MM.1S (cell line): ENCODE measurements around the gene SNX5.

Source experiments
- DNase-seq: peaks from one replicate; pipeline ENCODE4 v3.0.0-alpha.2; 2015
- H2AFZ ChIP-seq: fragments of 300-600 bp; sonication (generic); 2 replicates; pipeline ENCODE4 v1.6.0; 2016; ENCODE audit warnings: antibody characterized with exemption, low read length
- H3F3A ChIP-seq: fragments of 300-600 bp; sonication (generic); 2 replicates; pipeline ENCODE4 v1.6.1; 2016; ENCODE audit warnings: mild to moderate bottlenecking, antibody characterized with exemption, low read length, moderate library complexity, mixed read lengths; ENCODE audit not compliant: insufficient read depth
- H3K27ac ChIP-seq: fragments of 300-600 bp; sonication (generic); 2 replicates; pipeline ENCODE4 v1.5.1; 2016; ENCODE audit warnings: mild to moderate bottlenecking, low read length
- H3K27me3 ChIP-seq: fragments of 300-600 bp; sonication (generic); replicated peaks from 2 replicates; pipeline ENCODE4 v1.6.0; 2016; ENCODE audit warnings: low read length; ENCODE audit not compliant: insufficient read depth
- H3K36me3 ChIP-seq: fragments of 300-600 bp; sonication (generic); replicated peaks from 2 replicates; pipeline ENCODE4 v1.6.1; 2016; ENCODE audit warnings: mild to moderate bottlenecking, low read length, mixed read lengths; ENCODE audit not compliant: insufficient read depth
- H3K4me1 ChIP-seq: fragments of 300-600 bp; sonication (generic); 2 replicates; pipeline ENCODE4 v1.6.1; 2016; ENCODE audit warnings: low read length, mixed read lengths
- H3K4me2 ChIP-seq: fragments of 300-600 bp; sonication (generic); 2 replicates; pipeline ENCODE4 v1.6.0; 2016; ENCODE audit warnings: low read depth, low read length
- H3K4me3 ChIP-seq: fragments of 300-600 bp; sonication (generic); 2 replicates; pipeline ENCODE4 v1.5.1; 2016; ENCODE audit warnings: low read length, mixed read lengths
- H3K79me2 ChIP-seq: fragments of 300-600 bp; sonication (generic); 2 replicates; pipeline ENCODE4 v1.6.1; 2016; ENCODE audit warnings: mixed run types, low read length, mixed read lengths
- H3K9ac ChIP-seq: fragments of 300-600 bp; sonication (generic); 2 replicates; pipeline ENCODE4 v1.6.1; 2016; ENCODE audit warnings: low read length, mixed read lengths
- H3K9me2 ChIP-seq: fragments of 300-600 bp; sonication (generic); replicated peaks from 2 replicates; pipeline ENCODE4 v1.6.1; 2016; ENCODE audit warnings: mild to moderate bottlenecking, low read length, mixed read lengths; ENCODE audit not compliant: insufficient read depth
- H3K9me3 ChIP-seq: fragments of 300-600 bp; sonication (generic); replicated peaks from 2 replicates; pipeline ENCODE4 v1.6.1; 2016; ENCODE audit warnings: mild to moderate bottlenecking, low read length, mixed read lengths; ENCODE audit not compliant: insufficient read depth
- H4K20me1 ChIP-seq: fragments of 300-600 bp; sonication (generic); 2 replicates; pipeline ENCODE4 v1.6.1; 2016; ENCODE audit warnings: mild to moderate bottlenecking, low read length, moderate library complexity, mixed read lengths; ENCODE audit not compliant: insufficient read depth
- CTCF ChIP-seq: fragments of 300-600 bp; sonication (generic); IDR thresholded peaks from 2 replicates; pipeline ENCODE4 v1.5.1; 2016; ENCODE audit warnings: antibody characterized with exemption, low read length, mixed read lengths
- EZH2 ChIP-seq: fragments of 300-600 bp; sonication (generic); optimal IDR thresholded peaks from 2 replicates; pipeline ENCODE3; 2017; ENCODE audit warnings: low read depth, mild to moderate bottlenecking, antibody characterized with exemption, low read length, mixed read lengths
- EZH2phosphoT487 ChIP-seq: fragments of 300-600 bp; sonication (generic); IDR thresholded peaks from 2 replicates; pipeline ENCODE4 v1.6.1; 2018; ENCODE audit warnings: antibody characterized with exemption, low read length

Gene SNX5

GRCh38 chr20:17999566-17999965, 31.0 kb upstream of the SNX5 start:
- no peak overlapping the region for H3K4me2 ChIP-seq
- H3K27ac ChIP-seq = no peak overlapping the region
- no peaks in the 10 kb centered on the region for H3K79me2 ChIP-seq
- H3K9ac ChIP-seq = no peak overlapping the region
- H4K20me1 ChIP-seq = no peaks in the 10 kb centered on the region
- no peaks in the 10 kb centered on the region for H3K9me3 ChIP-seq
- DNase-seq = no peak
- H3F3A ChIP-seq = 0 out of 2 replicates have a peak, but pooled peaks cover 5% of the 10 kb centered on the region
- no peak overlapping the region for H2AFZ ChIP-seq
- no peaks in the 10 kb centered on the region for H3K9me2 ChIP-seq
- H3K4me1 ChIP-seq = peaks cover 11% of the 10 kb centered on the region
- no peaks in the 10 kb centered on the region for H3K27me3 ChIP-seq
- no peaks in the 10 kb centered on the region for H3K36me3 ChIP-seq
- TF ChIP-seq CTCF (no peak), EZH2 (no peak), EZH2phosphoT487 (no peak)
- H3K4me3 ChIP-seq = no peak overlapping the region

GRCh38 chr20:17998446-17998845, 29.9 kb upstream of the SNX5 start:
- Histone ChIP-seq H3K36me3 (no peaks in the 10 kb centered on the region), H3K27me3 (no peaks in the 10 kb centered on the region), H3F3A (0 out of 2 replicates have a peak, but pooled peaks cover 2% of the 10 kb centered on the region), H4K20me1 (no peaks in the 10 kb centered on the region), H3K4me2 (no peak overlapping the region), H3K4me1 (0 out of 2 replicates have a peak, but pooled peaks cover 3% of the 10 kb centered on the region), H3K9ac (no peak overlapping the region), H3K9me2 (no peaks in the 10 kb centered on the region), H3K9me3 (no peaks in the 10 kb centered on the region), H3K79me2 (no peaks in the 10 kb centered on the region), H2AFZ (no peak overlapping the region), H3K27ac (no peak overlapping the region), H3K4me3 (no peak overlapping the region)
- DNase-seq = no peak
- TF ChIP-seq EZH2phosphoT487 (no peak), CTCF (no peak), EZH2 (no peak)

DNA sequence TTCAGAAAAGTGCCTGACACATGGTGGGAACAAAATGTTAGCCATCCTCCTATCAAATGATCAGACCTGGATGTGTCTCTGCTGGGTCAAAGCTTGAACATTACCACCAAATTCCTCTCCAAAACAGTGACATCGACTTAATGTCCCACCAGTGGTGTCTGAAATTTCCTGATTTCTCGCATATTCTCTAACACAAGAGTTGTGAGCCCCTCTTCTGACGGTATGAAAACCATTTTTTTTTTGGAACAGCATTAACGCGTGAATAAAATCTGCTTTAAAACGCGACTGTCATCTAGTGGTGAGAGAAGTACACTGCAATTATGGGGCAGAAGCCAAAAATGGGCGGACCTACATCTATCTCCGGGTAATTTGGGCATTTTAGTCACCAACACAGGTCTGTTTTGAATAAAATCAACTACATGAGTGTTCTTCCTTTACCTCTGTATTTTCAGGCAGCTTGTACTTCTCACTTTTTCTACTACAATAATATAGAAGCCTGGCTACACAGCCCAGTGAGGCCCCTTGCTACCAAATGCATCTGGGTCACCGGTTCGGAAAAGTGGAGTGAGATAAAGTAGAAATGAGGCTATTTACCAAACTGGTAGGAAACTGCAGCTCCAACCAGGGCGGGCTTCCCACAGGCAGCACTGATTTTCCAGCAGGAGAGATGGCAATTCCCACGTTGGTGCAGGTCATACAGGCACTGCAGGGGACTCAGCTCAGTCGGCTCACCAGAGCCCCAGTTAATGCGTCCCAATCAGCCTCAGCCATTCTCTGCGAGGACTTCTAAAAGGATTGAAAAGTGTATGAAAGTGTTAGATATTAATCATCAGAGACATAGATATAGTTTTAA, 27.6 kb upstream of the SNX5 start:
- Histone ChIP-seq H3K27me3 (no peaks in the 10 kb centered on the region), H3K4me2 (no peak overlapping the region), H2AFZ (0 out of 2 replicates have a peak overlapping the region, but pooled peaks have one; percentile 35), H3K4me3 (no peak overlapping the region), H3K79me2 (no peaks in the 10 kb centered on the region), H3K4me1 (0 out of 2 replicates have a peak, but pooled peaks cover 3% of the 10 kb centered on the region), H3K27ac (no peak overlapping the region), H4K20me1 (no peaks in the 10 kb centered on the region), H3K36me3 (no peaks in the 10 kb centered on the region), H3K9ac (no peak overlapping the region), H3K9me2 (no peaks in the 10 kb centered on the region), H3F3A (no peaks in the 10 kb centered on the region), H3K9me3 (no peaks in the 10 kb centered on the region)
- DNase-seq = peak; percentile 62
- no peak for TF ChIP-seq EZH2phosphoT487
- peak; percentile 97 for TF ChIP-seq CTCF
